GM19372 (cell line): Measurements from ENCODE around the gene TMEM238.
"Not testable (repeated sequence)": the region's sequence is repeated elsewhere in the genome, so short reads cannot be mapped to it uniquely, and the experiment has no call there.

Experiments used
- ATAC-seq: cut with Tn5 transposase; IDR thresholded peaks from one replicate; pipeline ENCODE4 v1.9.1; 2021; ENCODE audit warnings: mild to moderate bottlenecking, low read depth, moderate library complexity; ENCODE audit not compliant: unreplicated experiment

TMEM238 gene, protein sequence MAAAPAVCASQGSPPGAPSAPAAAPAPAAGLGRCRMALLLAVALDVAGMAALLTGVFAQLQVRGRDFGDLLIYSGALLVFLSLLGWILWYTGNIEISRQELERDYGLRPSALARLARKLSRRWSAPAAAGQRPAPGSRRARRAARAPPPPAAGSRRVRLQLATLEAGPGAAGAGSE

GRCh38 chr19:55384131-55384919 is at the start of gene TMEM238:
TSS of gene TMEM238 (minus strand) at chr19:55384292. CDS start at chr19:55384259, 33 bp downstream.
- ATAC-seq, result no peak

DNA sequence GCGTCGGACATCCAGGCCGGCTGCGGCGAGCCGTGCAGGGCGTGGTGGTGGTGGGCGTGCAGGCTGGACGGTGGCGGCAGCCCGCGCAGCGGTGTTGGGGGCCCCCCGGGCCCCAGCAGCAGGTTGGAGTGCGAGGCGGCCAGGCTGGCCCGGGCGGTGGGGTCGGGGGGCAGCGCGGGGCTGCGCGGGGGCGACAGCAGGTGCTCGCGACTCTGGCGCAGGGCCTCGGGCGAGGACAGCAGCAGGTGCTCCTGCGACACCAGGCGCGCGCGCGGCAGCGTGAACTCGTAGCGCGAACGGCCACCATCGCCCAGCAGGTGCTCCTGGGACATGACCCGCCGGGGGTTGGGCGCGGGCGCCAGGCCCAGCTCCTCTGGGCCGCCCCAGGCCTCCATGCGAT is 49.2 kb upstream of the TMEM238 start:
- no peak for ATAC-seq

- ATAC-seq, result no peak
Observed at GRCh38 chr19:55432241-55432959, 48.3 kb upstream of the TMEM238 start.

GRCh38 chr19:55431183-55431582 is 47.1 kb upstream of the TMEM238 start:
- no peak for ATAC-seq

- ATAC-seq, result no peak
Observed at GRCh38 chr19:55426042-55426441, 42.0 kb upstream of the TMEM238 start.

- no peak for ATAC-seq
Observed at GRCh38 chr19:55424518-55424917, 40.4 kb upstream of the TMEM238 start.

GRCh38 chr19:55423225-55424005 is 39.3 kb upstream of the TMEM238 start:
- no peak for ATAC-seq

DNA sequence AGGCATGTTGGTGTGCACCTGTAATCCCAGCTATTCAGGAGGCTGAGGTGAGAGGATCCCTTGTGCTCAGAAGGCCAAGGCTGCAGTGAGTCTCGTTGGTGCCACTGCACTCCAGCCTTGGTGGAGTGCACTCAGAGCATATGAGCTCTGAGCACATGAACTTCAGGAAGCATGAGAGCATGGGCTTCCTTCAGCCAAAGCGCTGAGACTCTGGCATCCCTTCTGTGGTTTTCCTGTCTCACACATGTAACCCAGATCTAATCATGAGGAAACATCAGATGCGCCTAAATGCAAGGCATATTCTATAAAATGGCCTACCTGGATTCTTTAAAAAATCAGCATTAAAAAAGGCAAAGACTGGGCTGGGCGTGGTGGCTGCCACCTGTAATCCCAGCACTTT is 37.2 kb upstream of the TMEM238 start:
- not testable (repeated sequence) for ATAC-seq

DNA sequence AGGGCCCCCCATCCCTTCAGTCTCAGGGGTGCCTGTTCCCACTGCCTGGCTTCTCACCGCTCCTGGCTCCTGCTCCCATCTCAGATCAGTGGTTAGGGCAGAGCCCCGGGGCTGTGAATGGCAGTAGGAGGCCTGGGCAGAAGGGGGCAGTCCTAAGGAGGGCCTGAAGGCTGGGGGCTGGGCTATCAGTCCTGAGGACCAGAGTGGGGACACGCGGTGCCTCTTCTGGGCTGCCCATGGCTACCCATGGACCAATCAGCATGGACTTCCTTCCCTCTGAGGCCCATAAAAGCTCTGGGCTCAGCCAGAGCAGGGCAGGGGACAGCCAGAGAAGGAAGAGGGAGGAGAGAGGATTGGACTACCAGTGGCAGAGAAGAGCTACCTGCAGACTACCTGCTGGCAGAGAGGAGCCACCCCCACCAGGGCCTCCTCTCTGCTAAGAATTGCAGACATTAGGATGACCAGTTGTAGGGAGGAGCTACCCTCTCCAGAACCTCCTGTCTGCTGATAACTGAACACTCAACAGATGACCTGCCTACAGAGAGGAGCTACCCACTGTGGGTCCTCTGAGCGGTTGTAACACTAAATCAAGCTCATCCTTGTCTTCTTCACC is 35.6 kb upstream of the TMEM238 start:
- ATAC-seq, result no peak

DNA sequence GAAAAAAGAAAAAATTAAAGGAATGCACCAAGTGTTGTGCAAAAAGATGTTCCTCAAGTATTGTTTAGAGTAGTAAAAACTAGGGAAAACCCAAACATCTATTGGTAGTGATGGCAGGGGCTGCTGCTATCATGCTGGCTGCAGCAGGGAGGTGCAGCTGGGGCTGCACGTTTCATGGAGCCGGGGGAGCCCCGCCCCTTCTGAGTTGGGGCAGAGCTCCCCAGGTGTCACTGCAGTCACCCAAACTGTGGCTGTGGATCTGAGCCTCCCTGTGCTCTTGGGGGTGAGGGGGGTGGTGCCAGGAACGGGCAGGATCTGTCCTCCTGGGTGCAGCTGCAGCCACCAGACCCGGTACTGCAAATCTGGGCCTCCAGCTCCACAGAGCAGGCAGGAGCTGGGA is 35.0 kb upstream of the TMEM238 start:
- no peak for ATAC-seq

- no peak for ATAC-seq
Observed at GRCh38 chr19:55418185-55418584, 34.1 kb upstream of the TMEM238 start.

GRCh38 chr19:55410168-55410567 is 26.1 kb upstream of the TMEM238 start:
- ATAC-seq, result no peak

DNA sequence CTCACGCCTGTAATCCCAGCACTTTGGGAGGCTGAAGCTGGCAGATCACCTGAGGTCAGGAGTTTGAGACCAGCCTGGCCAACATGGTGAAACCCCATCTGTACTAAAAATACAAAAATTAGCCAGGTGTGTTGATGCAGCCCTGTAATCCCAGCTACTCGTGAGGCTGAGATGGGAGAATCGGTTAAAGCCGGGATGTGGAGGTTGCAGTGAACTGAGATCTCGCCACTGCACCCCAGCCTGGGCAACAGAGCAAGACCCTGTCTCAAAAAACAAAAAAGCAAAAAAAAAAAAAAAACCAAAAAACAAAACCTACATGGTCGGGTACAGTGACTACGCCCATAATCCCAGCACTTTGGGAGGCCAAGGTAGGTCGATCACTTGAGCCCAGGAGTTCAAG is 25.1 kb upstream of the TMEM238 start:
- not testable (repeated sequence) for ATAC-seq

- no peak for ATAC-seq
Observed at GRCh38 chr19:55408533-55408872, 24.4 kb upstream of the TMEM238 start.

DNA sequence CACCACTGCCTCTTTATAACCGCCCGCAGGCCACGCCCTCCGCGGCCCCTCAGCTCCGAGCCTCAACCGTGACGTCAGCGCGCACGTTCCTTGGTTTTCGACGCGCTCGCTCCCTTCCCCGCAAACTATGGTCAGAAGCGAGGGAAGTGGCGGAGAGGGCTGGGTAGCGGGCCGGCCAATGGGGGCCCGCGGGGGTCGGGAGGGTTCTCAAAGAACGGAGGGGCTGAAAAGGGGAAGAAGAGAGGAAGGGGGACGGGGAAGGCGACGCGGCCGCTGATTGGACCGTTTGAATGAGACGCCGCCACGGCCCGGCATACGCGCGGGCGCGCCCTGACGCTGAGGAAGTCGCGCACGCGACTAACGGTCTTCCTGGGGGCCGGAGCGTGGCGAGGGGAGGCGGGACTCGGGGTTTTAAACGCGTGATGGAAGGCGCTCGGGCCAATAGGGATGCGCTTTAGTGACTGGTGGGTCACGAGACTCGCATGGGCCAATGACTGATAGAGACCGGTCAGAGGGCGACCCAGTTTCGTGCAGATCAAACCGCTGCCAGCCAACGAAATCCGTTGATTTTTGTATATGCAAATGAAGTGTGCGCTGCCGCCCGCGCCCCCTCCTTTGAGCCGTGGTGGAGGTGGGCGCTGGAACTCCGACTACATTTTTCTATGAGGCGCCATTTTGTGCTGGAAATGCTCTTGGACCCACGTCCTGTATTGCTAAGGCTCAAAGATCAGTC is 23.9 kb upstream of the TMEM238 start:
- peak; percentile 72 for ATAC-seq

DNA sequence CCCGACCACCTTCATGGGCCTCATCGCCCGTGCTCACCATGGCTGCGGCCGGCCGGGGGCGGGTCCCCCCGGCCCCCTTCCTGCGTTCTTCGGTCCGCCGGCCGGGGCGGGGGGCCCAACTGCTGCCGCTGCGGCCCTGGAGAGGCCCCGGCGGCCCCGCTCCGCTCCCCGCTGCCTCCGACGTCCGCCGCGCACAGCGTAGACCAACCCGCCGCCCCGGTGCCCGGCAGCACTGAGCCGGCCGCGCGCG is 23.4 kb upstream of the TMEM238 start, which contains the start of gene UBE2S:
TSS of gene UBE2S (minus strand) at position 239 of the 250 bp plus-strand sequence. CDS start at position 40, 199 bp downstream.
- not testable (repeated sequence) for ATAC-seq

DNA sequence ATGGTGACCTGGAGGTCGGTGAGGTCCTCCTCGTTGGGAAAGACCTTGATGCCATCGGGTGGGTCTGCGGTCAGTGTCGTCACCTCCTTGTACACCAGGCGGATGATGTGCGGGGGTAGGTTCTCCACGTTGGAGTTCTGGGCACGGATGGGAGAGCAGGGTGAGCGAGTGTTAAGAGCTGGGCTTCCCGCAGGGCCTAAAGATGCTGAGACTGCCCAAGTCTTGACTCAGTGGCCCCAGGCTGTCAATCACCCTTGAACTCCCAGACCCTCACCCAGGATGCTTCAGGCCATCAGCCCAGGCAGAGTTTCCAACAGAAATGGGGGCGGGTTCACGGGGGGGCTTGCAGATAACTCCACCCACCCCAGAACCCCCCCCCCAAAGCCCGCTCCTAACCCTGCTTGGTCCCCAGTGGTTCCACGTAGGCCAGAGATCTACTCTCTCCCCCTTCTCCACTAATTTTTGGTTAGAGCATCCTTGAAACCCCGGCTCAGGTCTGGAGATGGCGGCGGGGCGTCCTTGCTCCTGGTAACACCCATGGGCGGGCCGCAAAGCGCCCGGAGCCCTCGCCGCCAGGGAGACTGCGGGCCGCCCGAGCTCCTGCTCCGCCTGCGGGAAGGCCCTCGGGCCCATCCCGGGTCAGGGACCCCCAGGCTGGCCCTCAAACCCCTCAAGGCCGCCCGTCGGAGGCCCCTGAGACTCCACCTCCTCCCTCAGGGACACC is 22.9 kb upstream of the TMEM238 start:
- ATAC-seq, result no peak

GRCh38 chr19:55406091-55406825 is 22.2 kb upstream of the TMEM238 start:
- ATAC-seq, result no peak

DNA sequence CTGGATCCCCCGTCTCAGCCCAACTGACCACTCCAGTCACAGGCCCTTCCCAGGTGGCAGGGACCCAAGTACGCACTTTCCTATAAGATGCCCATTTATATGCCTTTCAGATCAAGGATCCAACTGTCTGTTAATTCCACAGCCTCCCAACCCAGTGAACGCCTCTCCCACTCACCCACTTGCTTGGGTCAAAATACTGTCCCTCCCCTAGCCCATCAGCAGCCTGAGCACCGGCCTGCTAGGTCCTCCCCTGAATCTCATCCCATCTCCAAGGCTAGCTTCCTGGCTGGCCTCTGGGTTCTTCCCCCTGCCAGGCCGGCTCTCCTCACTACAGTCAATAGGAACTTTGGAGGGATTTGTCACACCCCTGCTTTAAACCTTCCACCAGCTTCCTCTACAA is 21.5 kb upstream of the TMEM238 start:
- no peak for ATAC-seq
